Chondrocyte (in vitro differentiated cells): ENCODE results near the gene NR3C2. TPM values are rescaled to one million over a fixed set of nuclear protein-coding genes. Genes with fewer than 3 reads are reported as not detected.
A peak's percentile ranks its signal among the peaks of the same experiment; 100 is the strongest.

Experiments
- DNase-seq: peaks from one replicate; pipeline ENCODE4 v3.0.0; 2021; ENCODE audit warnings: mixed read lengths, low spot score
- H3K27ac Mint-ChIP-seq: one replicate; pipeline ENCODE4 v1.8.0; 2021; ENCODE audit warnings: mild to moderate bottlenecking, moderate library complexity, mixed read lengths; ENCODE audit not compliant: unreplicated experiment
- H3K27me3 Mint-ChIP-seq: 2 replicates; pipeline ENCODE4 v1.8.0; 2021; ENCODE audit warnings: low read depth, mixed read lengths
- H3K36me3 Mint-ChIP-seq: 2 replicates; pipeline ENCODE4 v1.8.0; 2021; ENCODE audit warnings: low read depth, mixed read lengths
- H3K4me1 Mint-ChIP-seq: 2 replicates; pipeline ENCODE4 v1.8.0; 2021; ENCODE audit warnings: low read depth, mild to moderate bottlenecking, mixed read lengths
- H3K4me3 Mint-ChIP-seq: one replicate; pipeline ENCODE4 v1.8.0; 2021; ENCODE audit warnings: mild to moderate bottlenecking, moderate library complexity, mixed read lengths; ENCODE audit not compliant: unreplicated experiment
- H3K9me3 Mint-ChIP-seq: 2 replicates; pipeline ENCODE4 v1.8.0; 2021; ENCODE audit warnings: low read depth, mixed read lengths
- total RNA-seq: library from RNA; stranded (reverse); gene quantifications from 3 replicates; pipeline ENCODE4 v1.2.1, GENCODE V29; 2021
- TF ChIP-seq, protein P1 (sequence below): fragments of 200-600 bp; sonication (generic); IDR thresholded peaks from 2 replicates; pipeline ENCODE4 v1.5.0; 2021; ENCODE audit warnings: antibody characterized with exemption, mild to moderate bottlenecking, moderate library complexity

Gene NR3C2
- total RNA-seq, 1 donor from 2014 or later: 0.20 TPM

DNA sequence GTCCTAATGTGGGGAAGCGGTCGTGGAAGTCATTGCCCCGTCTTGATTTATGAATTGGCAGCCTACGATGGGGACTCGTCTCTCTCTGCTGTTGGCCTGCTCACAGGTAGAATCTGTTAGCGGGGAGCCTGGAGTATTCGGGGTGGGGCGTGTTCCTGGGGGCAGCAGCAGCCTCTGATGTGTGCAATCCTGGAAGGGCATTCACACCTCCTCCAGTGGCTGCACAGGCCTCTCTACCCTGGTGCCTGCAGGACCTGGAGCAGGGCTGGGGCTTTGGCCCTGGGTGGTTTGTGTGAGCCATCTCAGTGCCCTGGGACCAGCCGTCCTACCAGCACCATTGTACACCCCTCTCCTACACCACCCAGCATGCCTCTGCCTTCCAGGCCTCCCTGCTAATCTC lies 369.4 kb downstream of the NR3C2 start:
- TF ChIP-seq, protein P1, sequence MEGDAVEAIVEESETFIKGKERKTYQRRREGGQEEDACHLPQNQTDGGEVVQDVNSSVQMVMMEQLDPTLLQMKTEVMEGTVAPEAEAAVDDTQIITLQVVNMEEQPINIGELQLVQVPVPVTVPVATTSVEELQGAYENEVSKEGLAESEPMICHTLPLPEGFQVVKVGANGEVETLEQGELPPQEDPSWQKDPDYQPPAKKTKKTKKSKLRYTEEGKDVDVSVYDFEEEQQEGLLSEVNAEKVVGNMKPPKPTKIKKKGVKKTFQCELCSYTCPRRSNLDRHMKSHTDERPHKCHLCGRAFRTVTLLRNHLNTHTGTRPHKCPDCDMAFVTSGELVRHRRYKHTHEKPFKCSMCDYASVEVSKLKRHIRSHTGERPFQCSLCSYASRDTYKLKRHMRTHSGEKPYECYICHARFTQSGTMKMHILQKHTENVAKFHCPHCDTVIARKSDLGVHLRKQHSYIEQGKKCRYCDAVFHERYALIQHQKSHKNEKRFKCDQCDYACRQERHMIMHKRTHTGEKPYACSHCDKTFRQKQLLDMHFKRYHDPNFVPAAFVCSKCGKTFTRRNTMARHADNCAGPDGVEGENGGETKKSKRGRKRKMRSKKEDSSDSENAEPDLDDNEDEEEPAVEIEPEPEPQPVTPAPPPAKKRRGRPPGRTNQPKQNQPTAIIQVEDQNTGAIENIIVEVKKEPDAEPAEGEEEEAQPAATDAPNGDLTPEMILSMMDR: no peak
- H3K27ac Mint-ChIP-seq: no peak overlapping the region
- H3K4me3 Mint-ChIP-seq: no peak overlapping the region
- peaks cover 51% of the 10 kb centered on the region for H3K36me3 Mint-ChIP-seq
- H3K27me3 Mint-ChIP-seq: no peaks in the 10 kb centered on the region
- H3K4me1 Mint-ChIP-seq: peaks cover 34% of the 10 kb centered on the region
- peaks cover 12% of the 10 kb centered on the region for H3K9me3 Mint-ChIP-seq
- DNase-seq: no peak

- Mint-ChIP-seq H3K27ac (no peak overlapping the region), H3K36me3 (peaks cover 43% of the 10 kb centered on the region), H3K27me3 (no peaks in the 10 kb centered on the region), H3K4me1 (peaks cover 39% of the 10 kb centered on the region), H3K4me3 (no peak overlapping the region), H3K9me3 (peaks cover 10% of the 10 kb centered on the region)
- TF ChIP-seq, protein P1: no peak
- DNase-seq: no peak
Measured at GRCh38 chr4:148071009-148071408, 371.2 kb downstream of the NR3C2 start.

DNA sequence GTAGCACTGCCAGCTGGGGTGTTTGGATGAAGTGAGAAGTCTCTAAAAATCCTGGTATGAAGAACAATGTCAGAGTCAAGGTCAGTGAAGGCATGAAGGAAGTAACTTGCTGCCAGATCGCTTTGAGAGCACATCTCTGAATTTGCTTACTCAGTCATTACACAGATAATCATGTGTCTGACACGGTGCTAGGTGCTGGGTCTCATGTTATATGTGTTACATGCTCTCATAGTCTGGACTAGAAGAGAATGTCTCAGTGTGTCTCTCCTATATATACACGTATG lies 372.4 kb downstream of the NR3C2 start:
- Mint-ChIP-seq H3K4me3 (no peak overlapping the region), H3K9me3 (peaks cover under 1% of the 10 kb centered on the region), H3K36me3 (peaks cover 42% of the 10 kb centered on the region), H3K27me3 (no peaks in the 10 kb centered on the region), H3K4me1 (peaks cover 45% of the 10 kb centered on the region), H3K27ac (no peak overlapping the region)
- DNase-seq: no peak
- TF ChIP-seq, protein P1: no peak

DNA sequence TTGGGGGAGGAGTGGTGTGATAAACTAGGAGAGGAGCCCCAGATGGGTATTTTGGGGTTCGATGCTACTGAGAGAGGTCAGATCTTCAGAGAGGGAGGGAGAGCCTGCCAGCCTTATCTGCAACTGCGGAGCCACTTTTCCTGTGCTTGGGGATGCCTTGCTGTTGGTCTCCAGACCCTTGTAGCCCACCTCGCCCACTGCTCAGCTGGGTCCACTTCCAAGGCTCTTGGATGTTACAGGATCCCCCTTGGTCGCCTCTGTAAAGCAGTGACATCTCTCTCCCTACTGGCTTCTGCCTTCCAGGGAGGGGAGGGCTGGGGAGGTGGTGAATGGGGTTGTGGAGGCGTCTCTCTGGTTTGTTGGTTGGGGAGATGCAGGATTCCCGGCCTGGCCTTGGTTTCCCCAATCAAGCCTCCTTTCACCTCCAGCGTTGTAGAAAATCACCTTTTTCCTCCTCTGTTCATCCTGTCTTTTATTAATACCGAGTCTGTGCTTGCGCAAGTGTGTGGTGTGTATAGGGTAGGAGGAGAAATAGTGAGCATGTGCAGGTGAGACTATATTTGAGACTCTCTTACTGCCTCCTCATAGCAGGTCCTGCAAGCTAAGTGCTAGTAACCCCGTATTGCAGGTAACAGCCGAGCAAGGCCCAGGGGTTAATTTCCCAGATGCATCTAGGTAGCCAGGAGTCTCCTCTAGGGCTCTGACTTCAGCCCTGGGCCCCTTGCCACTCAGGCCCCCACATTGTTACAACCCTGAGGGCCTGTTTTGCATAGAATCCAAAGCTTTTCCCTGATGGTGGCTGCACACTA lies 372.9 kb downstream of the NR3C2 start:
- Mint-ChIP-seq H3K4me1 (peaks cover 49% of the 10 kb centered on the region), H3K27ac (no peak overlapping the region), H3K9me3 (no peaks in the 10 kb centered on the region)

DNA sequence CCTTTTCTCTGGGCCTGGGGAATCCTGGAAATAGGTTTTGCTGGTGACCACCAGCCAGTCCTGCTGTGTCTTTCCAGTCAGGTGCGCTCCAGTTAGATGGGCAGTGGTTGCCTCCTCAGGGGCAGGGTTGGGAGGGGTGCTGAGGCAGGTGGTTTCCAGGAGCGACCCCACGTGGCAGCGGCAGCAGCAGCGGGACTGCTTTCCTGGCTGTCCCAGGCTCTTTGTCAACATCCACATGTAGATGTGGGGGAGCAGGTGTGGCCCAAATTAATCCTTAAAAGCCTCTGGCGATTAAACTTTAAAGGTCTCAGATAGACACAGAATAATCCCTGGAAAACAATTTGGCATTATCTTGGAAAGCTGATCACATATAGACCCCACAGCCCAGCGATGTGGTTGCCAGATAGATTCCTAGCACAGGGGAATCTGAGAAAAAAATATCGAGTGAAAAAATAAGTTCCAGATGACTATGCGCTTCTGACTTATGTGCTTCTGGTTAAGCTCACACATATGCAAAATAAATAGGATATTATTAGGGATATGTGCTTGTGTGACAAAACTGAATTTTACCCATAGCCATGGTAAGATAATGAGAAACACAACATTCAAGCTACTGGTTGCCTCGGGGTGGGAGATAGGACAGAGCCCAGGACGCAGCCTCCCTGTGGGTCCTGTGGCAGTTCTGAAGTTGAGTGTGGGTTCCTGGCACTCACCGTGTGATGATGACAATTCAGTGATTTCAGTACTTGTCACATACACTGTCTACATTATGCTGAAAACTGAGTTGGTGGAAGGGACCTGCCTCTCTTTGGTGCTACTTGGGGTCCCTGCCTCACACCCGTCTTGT lies 373.9 kb downstream of the NR3C2 start:
- H3K4me1 Mint-ChIP-seq: peaks cover 49% of the 10 kb centered on the region
- TF ChIP-seq, protein P1: no peak
- H3K27ac Mint-ChIP-seq: peak overlapping the region; percentile 75
- H3K9me3 Mint-ChIP-seq: no peaks in the 10 kb centered on the region
- H3K4me3 Mint-ChIP-seq: no peak overlapping the region
- H3K27me3 Mint-ChIP-seq: no peaks in the 10 kb centered on the region
- H3K36me3 Mint-ChIP-seq: peaks cover 39% of the 10 kb centered on the region
- no peak for DNase-seq

More for the DNA sequence above, 372.9 kb downstream of the NR3C2 start:
- no peak for DNase-seq
- H3K36me3 Mint-ChIP-seq: peaks cover 42% of the 10 kb centered on the region
- H3K27me3 Mint-ChIP-seq: no peaks in the 10 kb centered on the region
- no peak overlapping the region for H3K4me3 Mint-ChIP-seq
- TF ChIP-seq, protein P1: no peak
